M059J (cell line): ENCODE measurements around the gene STAM2. TPM values are rescaled to one million over a fixed set of nuclear protein-coding genes. Genes with fewer than 3 reads are reported as not detected.

Experiments used
- DNase-seq: peaks from one replicate; pipeline ENCODE4 v3.0.0-alpha.2; 2012; ENCODE audit warnings: low read depth
- total RNA-seq: library from RNA; depleted of rRNA; stranded (reverse); fragments of >200 nt; shearing (Covaris generic); gene quantifications from 2 replicates; pipeline ENCODE4 v1.2.3, GENCODE V29; 2014; rRNA removed

STAM2 gene
- total RNA-seq, 1 experiment from 2014 or later = 31.1 TPM

DNA sequence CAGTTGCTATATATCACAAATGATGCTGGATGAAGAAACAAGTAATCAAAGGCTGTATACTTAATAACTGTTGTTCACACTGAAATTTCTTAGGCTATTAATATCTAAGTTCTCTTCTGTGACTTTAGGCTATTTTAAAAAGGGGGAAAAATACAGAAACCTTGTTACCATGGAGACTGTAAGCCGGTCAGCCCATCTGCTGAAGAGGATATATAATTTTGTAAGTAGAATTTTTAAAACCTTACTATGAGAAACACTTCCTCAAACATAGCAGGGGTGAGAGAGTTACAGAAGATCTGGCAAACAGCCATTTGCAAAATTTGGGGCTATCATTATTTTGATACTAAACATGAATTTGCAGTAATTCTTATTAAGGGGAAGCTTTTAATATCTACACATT is 104.5 kb downstream of the STAM2 start:
- no peak for DNase-seq

DNA sequence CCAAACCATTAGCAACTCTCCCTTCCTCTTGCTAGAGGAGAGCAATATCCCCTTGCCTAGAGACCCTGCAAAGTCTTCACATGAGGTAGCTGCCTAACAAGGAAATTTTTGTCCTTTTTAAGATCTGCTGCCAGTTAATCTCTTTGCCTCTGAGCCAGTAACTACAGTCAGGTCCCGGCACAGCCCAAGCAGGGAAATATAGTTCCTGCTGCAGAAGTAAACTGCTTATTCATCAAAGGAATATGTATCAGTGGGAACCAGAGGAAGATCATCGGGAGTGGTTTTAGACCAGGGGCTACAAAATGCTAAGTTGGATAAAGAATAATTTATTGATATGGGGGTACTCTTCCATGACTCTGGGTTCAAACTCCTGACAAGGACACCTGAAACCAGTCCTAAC is 107.3 kb downstream of the STAM2 start:
- DNase-seq = no peak

DNA sequence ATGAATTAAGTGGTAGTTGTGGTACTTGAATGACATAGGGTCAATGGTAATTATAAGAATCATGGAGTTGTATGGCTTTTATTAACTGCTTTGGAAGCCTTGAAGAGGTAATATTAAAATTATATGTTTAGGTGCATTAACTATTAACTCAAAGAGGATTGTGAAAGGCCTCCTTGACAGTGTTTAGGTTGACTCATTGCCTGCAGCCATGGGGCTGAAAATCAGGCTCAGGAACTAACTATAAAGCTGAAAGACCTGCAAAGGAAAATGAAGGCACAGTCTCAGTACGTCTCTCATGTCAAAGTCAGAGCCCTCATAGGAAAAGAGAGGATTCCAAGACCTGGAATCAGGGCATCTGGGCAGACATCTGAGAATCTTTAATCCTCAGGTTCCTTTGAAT is 107.7 kb downstream of the STAM2 start:
- DNase-seq = no peak

Other genes starting within 250 kb of the STAM2 start
- 0.12 TPM in 1 of 2 replicates, not detected in the other for gene CACNB4, start 76.7 kb downstream of the STAM2 start, total RNA-seq
- gene FMNL2, start 159.4 kb upstream of the STAM2 start, total RNA-seq = 6.5 and 13.2 TPM in 2 replicates